Measurements from ENCODE around the gene BNC2.

BNC2 gene

GRCh38 chr9:16642421-16643109 is 227.9 kb downstream of the BNC2 start:
- no peaks in the 10 kb centered on the region for H3K9me3 ChIP-seq (ENCODE audit: control insufficient read depth, insufficient read depth, low read depth, low read length)
- H3K27ac ChIP-seq (ENCODE audit: extremely low read depth, low read depth, low read length): no peak overlapping the region
- H3K4me1 ChIP-seq (ENCODE audit: control insufficient read depth, insufficient read depth, low read length): no peaks in the 10 kb centered on the region
- H3K4me3 ChIP-seq (ENCODE audit: low read depth, low read length): no peak overlapping the region
- H3K36me3 ChIP-seq (ENCODE audit: control insufficient read depth in 2 of 2, insufficient read depth in 1 of 2, low read length in 2 of 2): no peaks in the 10 kb centered on the region
- TF ChIP-seq BCL11A (tag by site-specific recombination; IDR thresholded peaks at IDR 0.05; ENCODE audit: low read depth) (no peak), REST (tag by site-specific recombination; IDR thresholded peaks at IDR 0.05) (no peak), ZNF544 (tag by site-specific recombination; IDR thresholded peaks at IDR 0.05) (no peak)
- ChIA-PET CTCF (no interaction called here), POLR2A (no interaction called here)

GRCh38 chr9:16640649-16641048 is 229.8 kb downstream of the BNC2 start:
- no peaks in the 10 kb centered on the region for H3K4me1 ChIP-seq (ENCODE audit: control insufficient read depth, insufficient read depth, low read length)
- no peak overlapping the region for H3K27ac ChIP-seq (ENCODE audit: extremely low read depth, low read depth, low read length)
- ChIA-PET CTCF (interaction anchor here (0.6 kb wide), 1 partner anchor 179 kb away, joined by 3 read pairs; no protein-coding TSS in a partner anchor), POLR2A (no interaction called here)
- H3K4me3 ChIP-seq (ENCODE audit: low read depth, low read length): no peak overlapping the region
- H3K9me3 ChIP-seq (ENCODE audit: control insufficient read depth, insufficient read depth, low read depth, low read length): no peaks in the 10 kb centered on the region
- no peaks in the 10 kb centered on the region for H3K36me3 ChIP-seq (ENCODE audit: control insufficient read depth in 2 of 2, insufficient read depth in 1 of 2, low read length in 2 of 2)
- TF ChIP-seq ZNF473 (tag by site-specific recombination; IDR thresholded peaks at IDR 0.05) (no peak), ZNF335 (tag by site-specific recombination; conservative IDR thresholded peaks at IDR 0.05) (no peak), ZNF184 (tag by site-specific recombination; IDR thresholded peaks at IDR 0.05) (no peak), ZNF280C (tag by site-specific recombination; IDR thresholded peaks at IDR 0.05) (no peak), OVOL3 (tag by site-specific recombination; IDR thresholded peaks at IDR 0.05) (no peak), ZNF398 (tag by site-specific recombination; IDR thresholded peaks at IDR 0.05) (no peak), PRDM10 (tag by site-specific recombination; IDR thresholded peaks at IDR 0.05) (no peak), ZBTB6 (tag by site-specific recombination; IDR thresholded peaks at IDR 0.05) (no peak), ZXDB (tag by site-specific recombination; IDR thresholded peaks at IDR 0.05) (no peak), ZNF112 (tag by site-specific recombination; IDR thresholded peaks at IDR 0.05) (no peak), ZNF280D (tag by site-specific recombination; IDR thresholded peaks at IDR 0.05) (no peak), AEBP2 (tag by site-specific recombination; IDR thresholded peaks at IDR 0.05; ENCODE audit: borderline replicate concordance) (no peak), ZNF426 (tag by site-specific recombination; IDR thresholded peaks at IDR 0.05) (no peak)

Data from HEK293 (cell line).